HepG2 (cell line): ENCODE results near the gene GPS1. TPM values are rescaled to one million over a fixed set of nuclear protein-coding genes. Genes with fewer than 3 reads are reported as not detected.

Source experiments
- AGO1 ChIP-seq: fragments of 200-400 bp; formaldehyde crosslinking; IDR thresholded peaks from 2 replicates; pipeline ENCODE4 v1.6.1; 2017; ENCODE audit warnings: mild to moderate bottlenecking, low read depth, low read length, moderate library complexity; ENCODE audit not compliant: poor library complexity, severe bottlenecking
- CBX2 ChIP-seq, 2 experiments: fragments of 200-600 bp in 1 of 2; sonication (generic); formaldehyde crosslinking in 1 of 2; IDR thresholded peaks; 2 replicates each; pipeline versions ENCODE4 v1.7.0 to v1.8.1; 2018 to 2022; ENCODE audit warnings: low read depth in 2 of 2, low read length in 1 of 2, mild to moderate bottlenecking in 1 of 2, missing genetic modification reagents in 1 of 2
- CHCHD3 ChIP-seq: sonication (generic); formaldehyde crosslinking; IDR thresholded peaks from 2 replicates; pipeline ENCODE4 v1.8.0; 2022; ENCODE audit warnings: mild to moderate bottlenecking, missing genetic modification reagents, moderate library complexity
- FIP1L1 ChIP-seq: fragments of 200-400 bp; formaldehyde crosslinking; IDR thresholded peaks from 2 replicates; pipeline ENCODE4 v1.6.1; 2018; ENCODE audit warnings: low read depth, mild to moderate bottlenecking, low read length, moderate library complexity, borderline replicate concordance; ENCODE audit not compliant: insufficient read depth
- HNF1A ChIP-seq, 2 experiments: sonication (generic) in 1 of 2; formaldehyde crosslinking in 1 of 2; IDR thresholded peaks; 2 replicates each; pipeline versions ENCODE4 v1.4.0 to v1.6.1; 2016 to 2020; ENCODE audit warnings: borderline replicate concordance in 1 of 2, low read depth in 1 of 2, mild to moderate bottlenecking in 1 of 2, missing genetic modification reagents in 1 of 2
- NKX3-1 ChIP-seq: sonication (generic); formaldehyde crosslinking; IDR thresholded peaks from 2 replicates; pipeline ENCODE4 v1.5.0; 2020; ENCODE audit warnings: missing genetic modification reagents
- PBX3 ChIP-seq: sonication (generic); formaldehyde crosslinking; IDR thresholded peaks from 2 replicates; pipeline ENCODE4 v1.8.1; 2023; ENCODE audit warnings: missing genetic modification reagents, inconsistent platforms, borderline replicate concordance
- RNF219 ChIP-seq: sonication (generic); formaldehyde crosslinking; IDR thresholded peaks from 2 replicates; pipeline ENCODE4 v1.5.0; 2020; ENCODE audit warnings: mild to moderate bottlenecking, missing genetic modification reagents
- ZEB1 ChIP-seq: IDR thresholded peaks from 2 replicates; pipeline ENCODE4 v1.6.1; 2012; ENCODE audit warnings: mild to moderate bottlenecking, low read depth, inconsistent platforms; ENCODE audit not compliant: insufficient replicate concordance
- ZNF276 ChIP-seq: sonication (generic); formaldehyde crosslinking; IDR thresholded peaks from 2 replicates; pipeline ENCODE4 v1.4.0; 2020; ENCODE audit warnings: mild to moderate bottlenecking, low read depth, missing genetic modification reagents
- ZNF609 ChIP-seq: sonication (generic); formaldehyde crosslinking; IDR thresholded peaks from 2 replicates; pipeline ENCODE4 v1.4.0; 2020; ENCODE audit warnings: mild to moderate bottlenecking, missing genetic modification reagents, borderline replicate concordance
- polyA plus RNA-seq, 8 experiments: library from polyadenylated mRNA; depleted of rRNA in 3 of 8; stranded (reverse) in 7 of 8; unstranded in 1 of 8; fragments of >200 nt; fragmentation: Illumina TruSeq in 4 of 8; extraction: Trizol in 4 of 8; gene quantifications; 2 replicates each; pipeline versions ENCODE4 v1.2.1 to v1.2.3, GENCODE V29; 2011 to 2016; ENCODE audit warnings: low read depth in 4 of 8, missing spikeins in 1 of 8, mixed read lengths in 1 of 8; ENCODE audit not compliant: insufficient read depth in 1 of 8
- total RNA-seq, 5 experiments: library from RNA; depleted of rRNA; stranded (reverse); fragments of >200 nt; fragmentation: Illumina TruSeq; extraction: Trizol; gene quantifications; 2 replicates each; pipeline ENCODE4 v1.2.3, GENCODE V29; 2016; ENCODE audit warnings: low read depth in 1 of 5

The GPS1 gene
- total and polyA plus RNA-seq, 2 of the 13 experiments (the other 11 are each of a cell fraction or from before 2014, with no cell fraction given) = 124 to 128 TPM

- TF ChIP-seq PBX3 (CRISPR knock-in tag) (no peak), ZEB1 (no peak), AGO1 (peak; percentile 99), NKX3-1 (peak; percentile 35), CBX2 (IDR thresholded peaks at IDR 0.05; ENCODE audit: low read depth, low read length) (no peak), CBX2 (CRISPR knock-in tag; IDR thresholded peaks at IDR 0.05; ENCODE audit: low read depth) (no peak), HNF1A (IDR thresholded peaks at IDR 0.05; ENCODE audit: low read depth) (no peak), HNF1A (CRISPR knock-in tag; IDR thresholded peaks at IDR 0.05; ENCODE audit: borderline replicate concordance) (no peak), CHCHD3 (CRISPR knock-in tag) (no peak), ZNF609 (CRISPR knock-in tag) (no peak), ZNF276 (peak; percentile 67; the same call in 1 of the 2 replicates), RNF219 (CRISPR knock-in tag) (no peak), FIP1L1 (0 out of 2 replicates have a peak, but pooled peaks have one; percentile 9)
Observed at GRCh38 chr17:82023447-82024241, 28.1 kb upstream of the GPS1 start (continued).
